Neural progenitor cell (in vitro differentiated cells): ENCODE data around the gene CD99.

Experiments
- EZH2phosphoT487 ChIP-seq: fragments of 200-600 bp; sonication (generic); IDR thresholded peaks from 2 replicates; pipeline ENCODE4 v1.6.1; 2017; ENCODE audit warnings: antibody characterized with exemption
- TF ChIP-seq, protein P1 (sequence below): fragments of 200-600 bp; sonication (generic); IDR thresholded peaks from 2 replicates; pipeline ENCODE4 v1.5.1; 2017; ENCODE audit warnings: antibody characterized with exemption, mild to moderate bottlenecking

- TF ChIP-seq, protein P1, sequence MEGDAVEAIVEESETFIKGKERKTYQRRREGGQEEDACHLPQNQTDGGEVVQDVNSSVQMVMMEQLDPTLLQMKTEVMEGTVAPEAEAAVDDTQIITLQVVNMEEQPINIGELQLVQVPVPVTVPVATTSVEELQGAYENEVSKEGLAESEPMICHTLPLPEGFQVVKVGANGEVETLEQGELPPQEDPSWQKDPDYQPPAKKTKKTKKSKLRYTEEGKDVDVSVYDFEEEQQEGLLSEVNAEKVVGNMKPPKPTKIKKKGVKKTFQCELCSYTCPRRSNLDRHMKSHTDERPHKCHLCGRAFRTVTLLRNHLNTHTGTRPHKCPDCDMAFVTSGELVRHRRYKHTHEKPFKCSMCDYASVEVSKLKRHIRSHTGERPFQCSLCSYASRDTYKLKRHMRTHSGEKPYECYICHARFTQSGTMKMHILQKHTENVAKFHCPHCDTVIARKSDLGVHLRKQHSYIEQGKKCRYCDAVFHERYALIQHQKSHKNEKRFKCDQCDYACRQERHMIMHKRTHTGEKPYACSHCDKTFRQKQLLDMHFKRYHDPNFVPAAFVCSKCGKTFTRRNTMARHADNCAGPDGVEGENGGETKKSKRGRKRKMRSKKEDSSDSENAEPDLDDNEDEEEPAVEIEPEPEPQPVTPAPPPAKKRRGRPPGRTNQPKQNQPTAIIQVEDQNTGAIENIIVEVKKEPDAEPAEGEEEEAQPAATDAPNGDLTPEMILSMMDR: no peak
- no peak for TF ChIP-seq EZH2phosphoT487
These were observed 587 bp downstream of the CD99 start for GRCh38 chrX:2691543-2692220.
